Measurements from ENCODE around the gene UNC13A. TPM values are rescaled to one million over a fixed set of nuclear protein-coding genes. Genes with fewer than 3 reads are reported as not detected.
"Not testable (repeated sequence)": the region's sequence is repeated elsewhere in the genome, so short reads cannot be mapped to it uniquely, and the experiment has no call there.

UNC13A gene
- total RNA-seq, 2 donors from 2014 or later = not detected

GRCh38 chr19:17610384-17610783, 77.8 kb downstream of the UNC13A start:
- H3K9me3 ChIP-seq (ENCODE audit: control insufficient read depth, low read length, poor library complexity, severe bottlenecking) = no peaks in the 10 kb centered on the region
- Mint-ChIP-seq H3K4me3 (no peak overlapping the region), H3K4me1 (peaks cover 15% of the 10 kb centered on the region), H3K27ac (no peak overlapping the region), H3K27me3 (peaks cover 19% of the 10 kb centered on the region), H3K36me3 (ENCODE audit: low read depth) (peaks cover 6% of the 10 kb centered on the region)
- ATAC-seq (no peak), DNase-seq (no peak)

- H3K27ac Mint-ChIP-seq = no peak overlapping the region
- H3K4me1 Mint-ChIP-seq = peaks cover 15% of the 10 kb centered on the region
- peaks cover 5% of the 10 kb centered on the region for H3K36me3 Mint-ChIP-seq (ENCODE audit: low read depth)
- no peak overlapping the region for H3K4me3 Mint-ChIP-seq
- no peaks in the 10 kb centered on the region for H3K9me3 ChIP-seq (ENCODE audit: control insufficient read depth, low read length, poor library complexity, severe bottlenecking)
- DNase-seq = no peak
- ATAC-seq = no peak
- peaks cover 28% of the 10 kb centered on the region for H3K27me3 Mint-ChIP-seq
Measured at GRCh38 chr19:17607936-17608335, 80.2 kb downstream of the UNC13A start.

GRCh38 chr19:17606590-17607185, 81.5 kb downstream of the UNC13A start:
- Mint-ChIP-seq H3K27ac (no peak overlapping the region), H3K4me3 (peak overlapping the region; percentile 81), H3K4me1 (peaks cover 12% of the 10 kb centered on the region), H3K27me3 (peaks cover 32% of the 10 kb centered on the region), H3K36me3 (ENCODE audit: low read depth) (peaks cover 2% of the 10 kb centered on the region)
- H3K9me3 ChIP-seq (ENCODE audit: control insufficient read depth, low read length, poor library complexity, severe bottlenecking) = no peaks in the 10 kb centered on the region
- ATAC-seq (no peak), DNase-seq (no peak)

DNA sequence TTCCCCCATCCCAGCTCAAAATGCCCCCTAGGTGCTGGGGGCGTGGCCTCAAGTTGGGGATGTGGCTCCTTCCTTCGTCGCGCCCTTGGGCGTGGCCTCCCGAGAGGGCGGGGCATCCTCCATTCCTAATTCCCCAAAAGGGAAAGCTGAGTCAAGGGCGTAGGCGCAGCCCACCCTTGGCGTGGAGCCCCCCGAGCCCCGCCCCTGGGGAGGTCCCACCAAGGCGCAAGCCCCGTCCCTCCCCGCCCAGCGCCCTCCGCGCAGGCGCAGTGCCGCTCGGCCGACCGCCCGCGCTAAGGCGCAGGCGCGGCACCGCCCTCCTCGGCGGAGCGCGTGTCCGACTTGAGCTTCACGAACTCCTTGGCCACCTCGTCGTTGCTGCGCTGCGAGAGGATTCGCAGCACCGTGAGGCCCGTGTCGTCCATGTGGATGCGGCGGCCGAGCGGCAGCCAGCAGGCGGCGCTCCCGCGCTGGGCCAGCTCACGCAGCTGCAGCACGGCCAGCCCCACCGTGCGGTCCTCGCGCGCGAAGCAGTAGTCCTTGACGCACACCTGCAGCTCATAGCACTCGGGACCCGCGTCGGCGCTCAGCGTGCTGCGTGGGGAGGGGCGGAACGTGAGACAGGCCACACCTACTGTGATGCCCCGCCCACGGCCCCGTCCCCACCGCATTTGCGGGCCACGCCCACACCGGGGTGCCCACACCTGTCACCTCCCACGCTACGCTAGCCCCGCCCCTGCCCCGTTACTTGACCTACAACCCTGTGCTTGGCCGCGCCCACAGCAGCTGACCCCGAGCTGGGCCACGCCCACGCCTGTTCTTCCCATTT, 82.2 kb downstream of the UNC13A start:
- no peak overlapping the region for H3K27ac Mint-ChIP-seq
- peaks cover 39% of the 10 kb centered on the region for H3K27me3 Mint-ChIP-seq
- DNase-seq = peak; percentile 67 to 78 (median 73)
- peak; percentile 97 for ATAC-seq
- H3K4me3 Mint-ChIP-seq = peak overlapping the region; percentile 81
- peaks cover 14% of the 10 kb centered on the region for H3K4me1 Mint-ChIP-seq
- H3K9me3 ChIP-seq (ENCODE audit: control insufficient read depth, low read length, poor library complexity, severe bottlenecking) = no peaks in the 10 kb centered on the region
- peaks cover 2% of the 10 kb centered on the region for H3K36me3 Mint-ChIP-seq (ENCODE audit: low read depth)

GRCh38 chr19:17605117-17605516, 83.0 kb downstream of the UNC13A start:
- DNase-seq (no peak), ATAC-seq (no peak)
- no peaks in the 10 kb centered on the region for H3K9me3 ChIP-seq (ENCODE audit: control insufficient read depth, low read length, poor library complexity, severe bottlenecking)
- Mint-ChIP-seq H3K27ac (no peak overlapping the region), H3K36me3 (ENCODE audit: low read depth) (peaks cover 2% of the 10 kb centered on the region), H3K27me3 (peaks cover 42% of the 10 kb centered on the region), H3K4me3 (no peak overlapping the region), H3K4me1 (peaks cover 14% of the 10 kb centered on the region)

- Mint-ChIP-seq H3K27ac (peak overlapping the region; percentile 29), H3K36me3 (ENCODE audit: low read depth) (peaks cover 2% of the 10 kb centered on the region), H3K27me3 (peaks cover 42% of the 10 kb centered on the region), H3K4me1 (peaks cover 14% of the 10 kb centered on the region), H3K4me3 (no peak overlapping the region)
- no peaks in the 10 kb centered on the region for H3K9me3 ChIP-seq (ENCODE audit: control insufficient read depth, low read length, poor library complexity, severe bottlenecking)
- DNase-seq (no peak), ATAC-seq (no peak)
Measured at GRCh38 chr19:17604372-17605025, 83.7 kb downstream of the UNC13A start.

GRCh38 chr19:17602872-17603510, 85.2 kb downstream of the UNC13A start:
- Mint-ChIP-seq H3K27ac (no peak overlapping the region), H3K27me3 (peaks cover 42% of the 10 kb centered on the region), H3K4me1 (peaks cover 14% of the 10 kb centered on the region), H3K36me3 (ENCODE audit: low read depth) (peaks cover 2% of the 10 kb centered on the region), H3K4me3 (no peak overlapping the region)
- DNase-seq (no peak), ATAC-seq (no peak)
- no peaks in the 10 kb centered on the region for H3K9me3 ChIP-seq (ENCODE audit: control insufficient read depth, low read length, poor library complexity, severe bottlenecking)

DNA sequence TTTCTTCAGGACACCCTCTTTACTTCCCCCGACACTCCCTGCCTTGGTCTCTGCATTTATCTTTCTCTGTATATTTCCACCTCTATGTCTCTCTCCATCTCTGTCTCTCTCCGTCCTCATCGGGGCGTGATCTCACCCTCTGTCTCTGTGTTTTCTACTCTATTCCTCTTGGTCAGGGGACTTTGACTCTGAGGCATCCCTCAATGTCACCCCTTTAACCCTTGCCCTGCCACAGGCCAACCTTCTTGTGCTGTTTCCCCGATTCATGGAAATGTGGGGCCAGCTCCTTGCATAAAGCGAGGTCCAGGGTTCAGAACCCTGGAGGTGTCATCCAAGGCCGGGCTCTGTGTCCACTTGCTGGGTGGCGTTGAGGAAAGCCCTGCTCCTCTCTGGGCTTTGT, 85.9 kb downstream of the UNC13A start:
- no peak overlapping the region for H3K27ac Mint-ChIP-seq
- no peak overlapping the region for H3K4me3 Mint-ChIP-seq
- H3K9me3 ChIP-seq (ENCODE audit: control insufficient read depth, low read length, poor library complexity, severe bottlenecking) = no peaks in the 10 kb centered on the region
- no peak for DNase-seq
- H3K36me3 Mint-ChIP-seq (ENCODE audit: low read depth) = peaks cover 2% of the 10 kb centered on the region
- no peak for ATAC-seq
- H3K4me1 Mint-ChIP-seq = peaks cover 14% of the 10 kb centered on the region
- H3K27me3 Mint-ChIP-seq = peaks cover 42% of the 10 kb centered on the region

DNA sequence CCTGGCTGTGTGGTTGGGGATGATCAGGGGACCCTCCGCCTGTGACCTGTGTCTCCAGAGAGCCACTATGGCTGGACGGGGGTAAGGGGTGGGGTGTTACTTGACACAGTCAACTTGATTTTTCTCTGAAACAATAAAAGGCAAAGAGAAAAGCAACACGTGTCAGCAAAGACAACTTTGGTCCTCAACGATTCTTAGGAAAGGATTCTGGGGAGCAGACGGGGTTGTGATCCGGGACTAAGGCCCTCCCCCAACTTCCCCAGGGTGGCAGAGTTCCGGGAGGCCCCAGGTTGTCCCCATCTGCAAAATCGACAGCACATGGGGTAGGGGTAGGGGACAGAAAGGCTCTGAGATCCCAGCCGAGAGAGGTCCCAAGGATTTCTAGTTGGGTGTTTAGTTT, 86.5 kb downstream of the UNC13A start:
- no peak for ATAC-seq
- H3K27me3 Mint-ChIP-seq = peaks cover 42% of the 10 kb centered on the region
- no peaks in the 10 kb centered on the region for H3K9me3 ChIP-seq (ENCODE audit: control insufficient read depth, low read length, poor library complexity, severe bottlenecking)

GRCh38 chr19:17599780-17600179, 88.4 kb downstream of the UNC13A start:
- Mint-ChIP-seq H3K27ac (no peak overlapping the region), H3K4me3 (no peak overlapping the region), H3K27me3 (peaks cover 41% of the 10 kb centered on the region), H3K36me3 (ENCODE audit: low read depth) (peaks cover 2% of the 10 kb centered on the region), H3K4me1 (peaks cover 3% of the 10 kb centered on the region)
- H3K9me3 ChIP-seq (ENCODE audit: control insufficient read depth, low read length, poor library complexity, severe bottlenecking) = no peaks in the 10 kb centered on the region
- ATAC-seq = no peak
- no peak for DNase-seq

More for the DNA sequence above, 86.5 kb downstream of the UNC13A start:
- no peak overlapping the region for H3K4me3 Mint-ChIP-seq
- no peak overlapping the region for H3K27ac Mint-ChIP-seq
- H3K4me1 Mint-ChIP-seq = peaks cover 12% of the 10 kb centered on the region
- no peak for DNase-seq
- peaks cover 2% of the 10 kb centered on the region for H3K36me3 Mint-ChIP-seq (ENCODE audit: low read depth)

- ATAC-seq = no peak
- DNase-seq = no peak
- no peaks in the 10 kb centered on the region for H3K9me3 ChIP-seq (ENCODE audit: control insufficient read depth, low read length, poor library complexity, severe bottlenecking)
- H3K27me3 Mint-ChIP-seq = peaks cover 33% of the 10 kb centered on the region
- no peak overlapping the region for H3K27ac Mint-ChIP-seq
- H3K4me3 Mint-ChIP-seq = no peak overlapping the region
- peaks cover 2% of the 10 kb centered on the region for H3K36me3 Mint-ChIP-seq (ENCODE audit: low read depth)
- peaks cover 3% of the 10 kb centered on the region for H3K4me1 Mint-ChIP-seq
Measured at GRCh38 chr19:17598953-17599352, 89.2 kb downstream of the UNC13A start.

DNA sequence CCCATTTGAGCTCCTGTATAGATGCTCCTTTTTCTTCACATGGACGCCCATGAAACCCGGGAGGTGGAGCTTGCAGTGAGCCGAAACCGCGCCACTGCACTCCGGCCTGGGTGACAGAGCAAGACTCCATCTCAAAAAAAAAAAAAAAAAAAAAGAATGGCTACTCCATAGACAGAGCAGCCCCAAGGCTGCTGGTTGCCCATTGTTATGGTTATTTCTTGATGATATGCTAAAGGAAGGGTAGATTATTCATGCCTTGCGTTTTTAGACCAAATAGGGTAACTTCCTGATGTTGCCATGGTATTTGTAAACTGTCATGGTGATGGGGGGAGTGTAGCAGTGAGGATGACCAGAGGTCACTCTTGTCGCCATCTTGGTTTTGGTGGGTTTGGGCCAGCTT, 90.1 kb downstream of the UNC13A start:
- DNase-seq; H3K9me3 ChIP-seq (ENCODE audit: control insufficient read depth, low read length, poor library complexity, severe bottlenecking); H3K4me3 Mint-ChIP-seq; H3K27ac Mint-ChIP-seq; H3K36me3 Mint-ChIP-seq (ENCODE audit: low read depth); H3K4me1 Mint-ChIP-seq; ATAC-seq: not testable (repeated sequence)
- peaks cover 24% of the 10 kb centered on the region for H3K27me3 Mint-ChIP-seq

- H3K36me3 Mint-ChIP-seq (ENCODE audit: low read depth); H3K4me1 Mint-ChIP-seq: not testable (repeated sequence)
- H3K27me3 Mint-ChIP-seq = peaks cover 25% of the 10 kb centered on the region
Measured at GRCh38 chr19:17594296-17594695, 93.9 kb downstream of the UNC13A start.

More at GRCh38 chr19:17594296-17594695, 93.9 kb downstream of the UNC13A start:
- H3K9me3 ChIP-seq (ENCODE audit: control insufficient read depth, low read length, poor library complexity, severe bottlenecking); DNase-seq; H3K4me3 Mint-ChIP-seq; ATAC-seq; H3K27ac Mint-ChIP-seq: not testable (repeated sequence)
